ENCODE data around the gene RPL7A.

Gene RPL7A

GRCh38 chr9:133396952-133397351 lies 48.9 kb downstream of the RPL7A start:
- Mint-ChIP-seq H3K27me3 (peaks cover 39% of the 10 kb centered on the region), H3K9me3 (peaks cover 3% of the 10 kb centered on the region), H3K36me3 (no peaks in the 10 kb centered on the region), H3K4me3 (no peak overlapping the region), H3K4me1 (no peaks in the 10 kb centered on the region), H3K27ac (no peak overlapping the region)
- no peak for ATAC-seq

- H3K4me3 Mint-ChIP-seq = no peak overlapping the region
- H3K9me3 Mint-ChIP-seq = peaks cover under 1% of the 10 kb centered on the region
- ATAC-seq = no peak
- H3K4me1 Mint-ChIP-seq = no peaks in the 10 kb centered on the region
- no peaks in the 10 kb centered on the region for H3K36me3 Mint-ChIP-seq
- peaks cover 35% of the 10 kb centered on the region for H3K27me3 Mint-ChIP-seq
- no peak overlapping the region for H3K27ac Mint-ChIP-seq
Measured at GRCh38 chr9:133397370-133397769, 49.4 kb downstream of the RPL7A start.

GRCh38 chr9:133397895-133398294 lies 49.9 kb downstream of the RPL7A start:
- ATAC-seq = no peak
- Mint-ChIP-seq H3K4me1 (no peaks in the 10 kb centered on the region), H3K9me3 (no peaks in the 10 kb centered on the region), H3K27ac (no peak overlapping the region), H3K27me3 (peaks cover 30% of the 10 kb centered on the region), H3K36me3 (no peaks in the 10 kb centered on the region), H3K4me3 (no peak overlapping the region)

GRCh38 chr9:133400292-133400691 lies 52.3 kb downstream of the RPL7A start:
- Mint-ChIP-seq H3K27me3 (peaks cover 6% of the 10 kb centered on the region), H3K27ac (no peak overlapping the region), H3K9me3 (no peaks in the 10 kb centered on the region), H3K4me3 (no peak overlapping the region), H3K36me3 (peaks cover 4% of the 10 kb centered on the region), H3K4me1 (peaks cover 7% of the 10 kb centered on the region)
- no peak for ATAC-seq

All from stimulated activated memory B cell treated with anti-CD40 and anti-IgM and Interleukin-4, amounts not matched to agents 10 μg/mL and 1 μg/mL and 100 μg/mL, for 72 hours (primary cell).